ENCODE results near the gene BAIAP2L2.
"Not testable (repeated sequence)": the region's sequence is repeated elsewhere in the genome, so short reads cannot be mapped to it uniquely, and the experiment has no call there.

BAIAP2L2 gene

DNA sequence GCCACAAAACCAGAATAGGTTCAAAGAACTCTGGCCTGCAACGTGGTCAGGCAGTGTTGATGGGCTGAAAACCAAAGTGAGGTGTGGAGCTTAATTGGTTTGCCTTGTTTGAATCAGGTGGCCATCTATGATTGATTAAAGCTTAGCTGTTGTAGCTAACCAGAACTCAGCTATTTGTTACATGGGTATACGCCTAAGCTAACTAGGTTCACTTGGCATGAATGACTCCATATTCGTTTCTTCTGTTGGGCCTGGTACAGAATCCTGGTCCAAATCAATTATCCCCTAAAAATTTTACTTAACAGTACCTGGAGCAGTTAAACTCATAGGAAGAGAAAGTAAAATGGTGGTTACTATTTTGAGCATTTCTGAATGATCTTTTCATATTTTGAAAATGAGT lies 7.7 kb upstream of the BAIAP2L2 start:
- no peaks in the 10 kb centered on the region for H3F3A ChIP-seq (ENCODE audit: low read depth)
- H3K4me2 ChIP-seq (ENCODE audit: low read depth, low read length, poor library complexity, severe bottlenecking): no peak overlapping the region
- no peaks in the 10 kb centered on the region for H3K36me3 ChIP-seq (ENCODE audit: insufficient read depth, low read length)
- H2AFZ ChIP-seq (ENCODE audit: low read length): no peak overlapping the region
- no peaks in the 10 kb centered on the region for H4K20me1 ChIP-seq (ENCODE audit: insufficient read depth, low read length, poor library complexity, severe bottlenecking)
- H3K9ac ChIP-seq (ENCODE audit: low read depth, low read length, poor library complexity, severe bottlenecking): no peak overlapping the region
- H3K4me3 ChIP-seq (ENCODE audit: low read length, poor library complexity, severe bottlenecking): no peak overlapping the region
- H3K27me3 ChIP-seq (ENCODE audit: insufficient read depth, low read length, poor library complexity, severe bottlenecking): no peaks in the 10 kb centered on the region
- H3K79me2 ChIP-seq (ENCODE audit: insufficient read depth, low read length): no peaks in the 10 kb centered on the region
- H3K9me2 ChIP-seq (replicated peaks; ENCODE audit: low read depth, low read length): no peaks in the 10 kb centered on the region
- H3K4me1 ChIP-seq (ENCODE audit: insufficient read depth, low read length, poor library complexity, severe bottlenecking): no peaks in the 10 kb centered on the region
- TF ChIP-seq CTCF (conservative IDR thresholded peaks at IDR 0.05; ENCODE audit: low read length): no peak
- TF ChIP-seq EZH2phosphoT487 (IDR thresholded peaks at IDR 0.05; ENCODE audit: borderline replicate concordance): no peak
- no peaks in the 10 kb centered on the region for H3K9me3 ChIP-seq (ENCODE audit: insufficient read depth, low read depth, low read length)

DNA sequence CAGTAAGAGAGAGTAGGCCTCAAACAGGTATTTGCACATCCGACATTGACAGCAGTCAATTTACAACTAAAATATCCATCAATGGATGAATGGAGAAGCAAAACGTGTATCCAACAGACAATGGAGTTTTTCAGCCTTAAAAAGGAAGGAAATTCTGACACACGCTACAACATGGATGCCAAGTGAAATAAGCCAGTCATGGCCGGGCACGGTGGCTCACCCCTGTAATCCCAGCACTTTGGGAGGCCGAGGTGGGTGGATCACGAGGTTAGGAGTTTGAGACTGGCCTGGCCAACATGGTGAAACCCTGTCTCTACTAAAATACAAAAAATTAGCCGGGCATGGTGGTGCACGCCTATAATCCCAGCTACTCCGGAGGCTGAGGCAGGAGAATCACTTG lies 7.1 kb upstream of the BAIAP2L2 start:
- not testable (repeated sequence) for H3K9me2 ChIP-seq (replicated peaks; ENCODE audit: low read depth, low read length); H3K79me2 ChIP-seq (ENCODE audit: insufficient read depth, low read length); H3K4me1 ChIP-seq (ENCODE audit: insufficient read depth, low read length, poor library complexity, severe bottlenecking); H3K9me3 ChIP-seq (ENCODE audit: insufficient read depth, low read depth, low read length); H3K4me2 ChIP-seq (ENCODE audit: low read depth, low read length, poor library complexity, severe bottlenecking); H3K36me3 ChIP-seq (ENCODE audit: insufficient read depth, low read length); H3K4me3 ChIP-seq (ENCODE audit: low read length, poor library complexity, severe bottlenecking); H2AFZ ChIP-seq (ENCODE audit: low read length); H3F3A ChIP-seq (ENCODE audit: low read depth); H3K9ac ChIP-seq (ENCODE audit: low read depth, low read length, poor library complexity, severe bottlenecking); H4K20me1 ChIP-seq (ENCODE audit: insufficient read depth, low read length, poor library complexity, severe bottlenecking); H3K27me3 ChIP-seq (ENCODE audit: insufficient read depth, low read length, poor library complexity, severe bottlenecking)

- Histone ChIP-seq H3K4me3 (ENCODE audit: low read length, poor library complexity, severe bottlenecking) (no peak overlapping the region), H3K27me3 (ENCODE audit: insufficient read depth, low read length, poor library complexity, severe bottlenecking) (no peaks in the 10 kb centered on the region), H3K79me2 (ENCODE audit: insufficient read depth, low read length) (no peaks in the 10 kb centered on the region), H3K4me1 (ENCODE audit: insufficient read depth, low read length, poor library complexity, severe bottlenecking) (no peaks in the 10 kb centered on the region), H2AFZ (ENCODE audit: low read length) (no peak overlapping the region), H3K9me2 (replicated peaks; ENCODE audit: low read depth, low read length) (no peaks in the 10 kb centered on the region), H3K9me3 (ENCODE audit: insufficient read depth, low read depth, low read length) (no peaks in the 10 kb centered on the region), H3K4me2 (ENCODE audit: low read depth, low read length, poor library complexity, severe bottlenecking) (no peak overlapping the region), H3K36me3 (ENCODE audit: insufficient read depth, low read length) (no peaks in the 10 kb centered on the region), H3F3A (ENCODE audit: low read depth) (no peaks in the 10 kb centered on the region), H4K20me1 (ENCODE audit: insufficient read depth, low read length, poor library complexity, severe bottlenecking) (no peaks in the 10 kb centered on the region), H3K9ac (ENCODE audit: low read depth, low read length, poor library complexity, severe bottlenecking) (no peak overlapping the region)
- TF ChIP-seq CTCF (conservative IDR thresholded peaks at IDR 0.05; ENCODE audit: low read length) (no peak), EZH2phosphoT487 (IDR thresholded peaks at IDR 0.05; ENCODE audit: borderline replicate concordance) (no peak)
Measured at GRCh38 chr22:38115423-38116205, 5.1 kb upstream of the BAIAP2L2 start.
